ENCODE measurements around the gene GRID1.

The GRID1 gene

DNA sequence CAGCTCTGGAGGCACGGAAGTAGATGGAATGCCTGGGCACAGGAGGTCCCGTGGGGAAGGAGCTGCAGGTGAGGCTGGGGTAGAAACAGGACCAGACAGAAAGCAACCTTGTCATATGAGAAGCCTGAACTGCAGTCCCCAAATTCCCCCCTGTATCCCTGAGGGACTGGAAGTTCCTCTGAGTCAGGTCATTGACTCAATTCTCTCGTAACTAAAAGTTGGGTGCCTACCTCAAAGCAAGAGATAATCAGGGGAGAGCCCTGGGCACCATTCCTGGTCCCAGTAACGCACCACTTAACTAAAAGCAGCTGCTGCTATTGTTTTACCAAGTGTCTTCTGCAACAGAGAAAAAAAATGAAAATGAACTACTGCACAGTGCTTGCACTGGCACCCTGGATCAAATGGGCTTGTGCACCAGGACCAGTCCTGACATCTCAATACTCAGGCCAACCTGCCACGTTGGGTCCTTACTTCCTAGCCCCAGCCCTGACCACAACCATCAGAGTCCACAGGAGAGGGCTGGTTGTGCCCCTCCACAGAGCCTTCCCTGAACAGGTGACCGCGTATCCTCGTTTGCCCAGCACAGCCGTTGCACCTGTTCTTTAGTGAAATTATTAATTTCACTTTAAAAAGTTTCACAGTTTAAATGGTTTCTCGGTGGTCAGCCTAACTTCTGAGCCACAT is 79.3 kb downstream of the GRID1 start:
- H3K27ac ChIP-seq: no peak overlapping the region
- no peak overlapping the region for H3K4me3 ChIP-seq

- no peak overlapping the region for H3K27ac ChIP-seq
- H3K4me3 ChIP-seq: no peak overlapping the region
Observed at GRCh38 chr10:86286236-86287109, 80.1 kb downstream of the GRID1 start.

GRCh38 chr10:86285136-86285790 is 81.3 kb downstream of the GRID1 start:
- Histone ChIP-seq H3K27ac (no peak overlapping the region), H3K4me3 (no peak overlapping the region)

GRCh38 chr10:86284355-86285105 is 82.1 kb downstream of the GRID1 start:
- Histone ChIP-seq H3K4me3 (no peak overlapping the region), H3K27ac (no peak overlapping the region)

GRCh38 chr10:86283466-86284287 is 82.9 kb downstream of the GRID1 start:
- H3K4me3 ChIP-seq: no peak overlapping the region
- H3K27ac ChIP-seq: no peak overlapping the region

DNA sequence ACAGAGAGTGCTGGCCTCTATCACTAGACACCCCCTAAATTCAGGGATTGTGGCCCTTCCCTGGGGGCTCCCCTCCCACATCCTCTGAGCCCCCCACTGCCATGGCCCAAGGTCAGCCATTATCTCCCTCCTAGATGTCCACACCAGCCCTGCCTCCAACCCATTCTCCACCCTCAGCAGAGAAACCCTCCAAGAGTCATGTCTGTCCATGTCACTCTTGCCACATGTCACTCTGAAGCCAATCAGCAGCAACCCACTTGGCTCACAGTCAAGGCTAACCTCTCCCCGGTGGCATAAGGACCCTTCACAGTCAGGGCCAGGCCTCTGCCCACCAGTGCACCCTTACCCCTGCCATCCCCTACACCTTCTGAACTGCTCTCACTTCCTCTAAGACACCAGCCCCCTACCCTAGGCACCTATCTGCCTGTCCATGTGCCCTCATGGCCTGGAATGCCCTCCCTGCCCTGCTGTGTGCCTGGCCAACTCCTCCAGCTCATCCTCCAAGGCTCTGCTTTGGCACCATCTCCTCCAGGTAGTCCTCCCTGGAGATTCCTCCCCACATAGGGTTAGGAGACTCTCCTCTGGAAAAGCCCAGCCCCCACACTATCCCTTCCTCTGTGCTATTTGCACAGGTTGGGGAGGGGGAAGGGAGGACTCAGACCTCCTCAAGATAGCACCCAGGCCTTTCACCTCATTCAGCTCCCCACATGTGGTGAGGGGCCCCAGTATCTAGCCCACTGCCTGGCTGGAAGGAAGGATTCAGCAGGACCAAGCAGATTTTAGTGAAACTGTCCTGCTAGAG is 83.7 kb downstream of the GRID1 start:
- Histone ChIP-seq H3K4me3 (no peak overlapping the region), H3K27ac (no peak overlapping the region)

DNA sequence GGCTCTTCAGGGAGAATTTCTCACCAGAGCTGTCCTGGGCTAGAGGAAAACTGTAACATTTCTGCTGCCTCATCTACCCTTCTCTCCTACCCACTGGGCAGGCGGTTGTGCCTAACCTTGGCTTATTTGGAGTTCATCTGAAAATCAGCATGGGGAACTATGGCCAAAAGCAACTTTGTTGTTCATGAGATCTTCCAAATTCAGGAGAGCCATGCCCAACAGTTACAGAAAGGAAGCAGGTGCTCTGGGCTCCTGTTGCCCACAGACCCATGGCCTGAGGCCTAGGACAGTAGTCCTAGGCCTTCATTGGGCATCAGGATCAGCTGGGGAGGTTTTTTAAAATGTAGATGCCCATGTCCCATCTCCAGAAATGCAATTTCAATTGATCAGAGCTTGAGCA is 85.2 kb downstream of the GRID1 start:
- Histone ChIP-seq H3K27ac (no peak overlapping the region), H3K4me3 (no peak overlapping the region)

DNA sequence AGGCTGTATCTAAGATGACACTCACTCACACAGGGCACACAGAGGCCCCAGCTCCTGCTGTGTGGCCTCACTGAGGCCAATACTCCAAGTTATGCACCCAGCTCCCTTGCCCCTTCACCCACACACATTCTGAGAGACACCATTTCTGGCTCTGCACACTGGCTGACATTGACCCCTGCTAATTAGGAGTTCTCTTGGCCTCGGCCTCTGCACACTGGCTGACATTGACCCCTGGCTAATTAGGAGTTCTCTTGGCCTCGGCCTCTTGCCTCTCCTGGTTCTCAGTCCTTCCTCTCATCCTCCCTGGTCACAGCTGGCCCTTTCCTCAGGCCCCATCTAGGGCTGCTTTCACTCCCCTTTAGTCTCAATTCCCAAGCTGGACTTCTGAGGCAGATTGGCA is 97.3 kb downstream of the GRID1 start:
- Histone ChIP-seq H3K4me3 (no peak overlapping the region), H3K27ac (no peak overlapping the region)

DNA sequence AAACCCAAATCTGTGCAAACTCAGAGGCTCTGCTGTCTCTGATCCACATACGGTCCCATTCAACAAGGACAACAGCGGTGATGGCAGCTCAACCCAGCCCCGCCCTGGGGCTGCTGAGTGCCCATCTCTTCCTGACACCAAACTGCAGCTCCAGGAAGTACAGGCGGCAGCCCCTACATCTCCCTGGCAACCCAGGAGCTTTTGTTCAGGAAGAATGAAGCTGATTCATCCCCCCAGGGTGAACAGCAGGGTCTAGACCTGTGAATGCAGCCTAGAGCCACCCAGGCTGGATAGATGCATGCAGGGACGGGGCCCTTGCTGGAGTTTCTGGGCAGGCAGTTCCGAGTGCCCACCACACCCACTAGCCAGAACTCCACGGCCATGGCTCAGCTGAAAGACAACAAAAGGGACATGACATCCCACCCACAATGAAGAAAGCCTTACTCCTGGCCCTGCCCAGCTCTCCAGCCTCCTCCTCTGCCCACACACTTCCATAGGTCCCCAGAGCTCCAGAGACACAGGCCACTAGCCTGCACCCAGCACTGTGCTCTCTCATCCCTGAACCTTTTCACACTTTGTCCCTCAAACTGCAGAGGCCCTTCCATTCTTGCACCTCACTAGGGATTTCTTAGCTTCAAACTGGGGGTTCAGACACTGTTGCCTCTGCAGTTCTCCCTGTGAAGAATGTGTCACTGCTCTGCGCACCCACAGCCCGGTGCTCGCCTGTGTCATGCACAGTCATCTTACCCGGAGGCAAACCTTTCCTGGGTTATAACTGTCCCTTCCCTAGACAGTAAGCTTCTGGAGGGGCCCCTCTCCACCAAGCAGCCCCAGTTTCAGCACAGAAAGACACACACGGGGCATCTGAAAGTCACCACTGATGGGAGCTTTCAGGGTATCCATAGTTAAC is 99.1 kb downstream of the GRID1 start:
- H3K27ac ChIP-seq: no peak overlapping the region
- no peak overlapping the region for H3K4me3 ChIP-seq

- Histone ChIP-seq H3K27ac (no peak overlapping the region), H3K4me3 (no peak overlapping the region)
Observed at GRCh38 chr10:86266446-86267242, 100.0 kb downstream of the GRID1 start.

DNA sequence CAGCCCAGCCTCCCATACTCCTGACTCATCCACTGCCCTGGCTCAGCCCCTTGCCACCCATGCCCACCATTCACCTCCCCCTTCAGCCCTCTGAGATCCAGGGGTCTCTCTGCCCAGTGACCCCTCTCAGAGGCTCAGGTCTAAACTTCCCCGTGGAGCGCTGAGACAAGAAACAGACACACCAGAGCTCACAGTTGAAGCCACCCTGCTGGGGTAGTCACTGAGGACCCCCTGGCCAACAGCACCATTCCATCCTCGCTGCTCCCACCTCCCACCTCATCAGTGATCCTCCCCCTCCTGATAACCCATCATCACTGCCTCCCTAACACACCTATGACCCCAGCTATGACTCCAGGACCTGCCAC is 100.7 kb downstream of the GRID1 start:
- no peak overlapping the region for H3K4me3 ChIP-seq
- no peak overlapping the region for H3K27ac ChIP-seq

- no peak overlapping the region for H3K27ac ChIP-seq
Observed at GRCh38 chr10:86265236-86265894, 101.2 kb downstream of the GRID1 start.

GRCh38 chr10:86264481-86265231 is 101.9 kb downstream of the GRID1 start:
- no peak overlapping the region for H3K4me3 ChIP-seq
- no peak overlapping the region for H3K27ac ChIP-seq

More at GRCh38 chr10:86265236-86265894, 101.2 kb downstream of the GRID1 start:
- no peak overlapping the region for H3K4me3 ChIP-seq

DNA sequence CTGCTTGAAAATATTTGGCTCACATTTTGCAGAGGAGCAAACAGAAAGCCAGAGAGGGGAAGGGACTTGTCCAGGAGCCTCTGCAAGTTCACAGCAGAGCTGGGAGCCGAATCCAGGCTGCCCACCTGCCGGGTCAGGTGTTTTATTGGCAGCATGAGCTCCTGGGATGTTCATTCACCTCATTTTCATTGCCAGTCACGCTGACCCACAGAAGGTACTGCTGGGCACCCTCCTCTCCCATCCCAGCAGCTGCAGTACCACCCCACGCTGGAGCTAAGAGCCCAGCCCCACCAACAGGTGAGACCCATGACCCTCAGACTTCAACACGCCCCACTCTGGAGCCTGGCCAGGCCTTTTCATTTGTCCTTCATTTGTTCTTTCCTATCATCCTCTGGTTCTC is 102.7 kb downstream of the GRID1 start:
- no peak overlapping the region for H3K27ac ChIP-seq
- H3K4me3 ChIP-seq: no peak overlapping the region

- no peak overlapping the region for H3K27ac ChIP-seq
- no peak overlapping the region for H3K4me3 ChIP-seq
Observed at GRCh38 chr10:86263209-86263608, 103.4 kb downstream of the GRID1 start.
